Fibroblast of pulmonary artery (primary cell): Measurements from ENCODE around the gene LRRC31.
A peak's percentile ranks its signal among the peaks of the same experiment; 100 is the strongest.

Source experiments
- DNase-seq: peaks from one replicate; pipeline ENCODE4 v3.0.0-alpha.2; 2010; ENCODE audit warnings: low read depth
- H3K4me3 ChIP-seq: replicated peaks from 2 replicates; pipeline ENCODE4 v1.5.1; 2011; ENCODE audit warnings: low read depth, mild to moderate bottlenecking, control low read depth, low read length, moderate library complexity
- TF ChIP-seq, protein P1 (sequence below): IDR thresholded peaks from 2 replicates; pipeline ENCODE4 v1.5.1; 2011; ENCODE audit warnings: mild to moderate bottlenecking, control low read depth, low read length, inconsistent platforms; ENCODE audit errors: missing control alignments

The LRRC31 gene

GRCh38 chr3:169836078-169836941, 33.4 kb downstream of the LRRC31 start:
- DNase-seq, result peak; percentile 23

GRCh38 chr3:169835533-169835932, 34.2 kb downstream of the LRRC31 start:
- TF ChIP-seq, protein P1, sequence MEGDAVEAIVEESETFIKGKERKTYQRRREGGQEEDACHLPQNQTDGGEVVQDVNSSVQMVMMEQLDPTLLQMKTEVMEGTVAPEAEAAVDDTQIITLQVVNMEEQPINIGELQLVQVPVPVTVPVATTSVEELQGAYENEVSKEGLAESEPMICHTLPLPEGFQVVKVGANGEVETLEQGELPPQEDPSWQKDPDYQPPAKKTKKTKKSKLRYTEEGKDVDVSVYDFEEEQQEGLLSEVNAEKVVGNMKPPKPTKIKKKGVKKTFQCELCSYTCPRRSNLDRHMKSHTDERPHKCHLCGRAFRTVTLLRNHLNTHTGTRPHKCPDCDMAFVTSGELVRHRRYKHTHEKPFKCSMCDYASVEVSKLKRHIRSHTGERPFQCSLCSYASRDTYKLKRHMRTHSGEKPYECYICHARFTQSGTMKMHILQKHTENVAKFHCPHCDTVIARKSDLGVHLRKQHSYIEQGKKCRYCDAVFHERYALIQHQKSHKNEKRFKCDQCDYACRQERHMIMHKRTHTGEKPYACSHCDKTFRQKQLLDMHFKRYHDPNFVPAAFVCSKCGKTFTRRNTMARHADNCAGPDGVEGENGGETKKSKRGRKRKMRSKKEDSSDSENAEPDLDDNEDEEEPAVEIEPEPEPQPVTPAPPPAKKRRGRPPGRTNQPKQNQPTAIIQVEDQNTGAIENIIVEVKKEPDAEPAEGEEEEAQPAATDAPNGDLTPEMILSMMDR, result no peak
- DNase-seq, result no peak

More at GRCh38 chr3:169836078-169836941, 33.4 kb downstream of the LRRC31 start:
- TF ChIP-seq, protein P1, result no peak
- H3K4me3 ChIP-seq, result no peak overlapping the region

DNA sequence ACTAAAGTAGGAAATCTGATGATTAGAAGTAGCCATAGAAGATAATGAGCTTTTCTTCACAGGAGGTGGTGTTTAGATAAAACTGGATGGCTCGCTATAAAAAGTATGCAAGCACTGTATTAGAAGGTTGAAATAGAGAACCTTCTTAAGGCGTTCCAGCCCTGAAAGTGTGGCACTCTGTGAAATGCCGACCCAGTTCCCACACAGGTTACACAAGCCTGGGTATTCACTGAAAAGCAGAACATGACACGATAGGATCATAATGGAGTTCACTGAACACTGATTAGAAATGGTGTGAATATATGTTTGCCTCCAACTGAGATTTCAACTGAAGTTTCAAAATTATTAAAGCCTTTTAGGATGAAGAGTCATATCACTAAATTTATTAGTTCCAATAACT, 42.0 kb downstream of the LRRC31 start:
- no peak for DNase-seq
- H3K4me3 ChIP-seq, result no peak overlapping the region
- TF ChIP-seq, protein P1, result no peak

More at GRCh38 chr3:169835533-169835932, 34.2 kb downstream of the LRRC31 start:
- no peak overlapping the region for H3K4me3 ChIP-seq

GRCh38 chr3:169825316-169825715, 44.4 kb downstream of the LRRC31 start:
- H3K4me3 ChIP-seq, result no peak overlapping the region
- TF ChIP-seq, protein P1, result no peak
- no peak for DNase-seq

GRCh38 chr3:169822983-169823382, 46.8 kb downstream of the LRRC31 start:
- TF ChIP-seq, protein P1, result no peak
- no peak overlapping the region for H3K4me3 ChIP-seq
- DNase-seq, result no peak

GRCh38 chr3:169822540-169822939, 47.2 kb downstream of the LRRC31 start:
- DNase-seq, result no peak
- H3K4me3 ChIP-seq, result no peak overlapping the region
- TF ChIP-seq, protein P1, result no peak
